Right atrium auricular region (tissue), 2 donors: ENCODE results near the gene NOS1AP. TPM values are rescaled to one million over a fixed set of nuclear protein-coding genes. Genes with fewer than 3 reads are reported as not detected.

Experiments used
- DNase-seq: peaks from one replicate; pipeline ENCODE4 v3.0.0-alpha.2; 2019; ENCODE audit warnings: low spot score
- H3K27ac ChIP-seq, 2 donors: fragments of 200-600 bp; sonication (generic); 1 replicate in 1 of 2; 2 replicates in 1 of 2; pipeline ENCODE4 v1.5.1; 2016 to 2019
- H3K27me3 ChIP-seq, 2 donors: fragments of 200-600 bp; sonication (generic); one replicate each; pipeline versions ENCODE4 v1.5.1 to v1.6.0; 2017 to 2019
- H3K36me3 ChIP-seq: fragments of 200-600 bp; sonication (generic); one replicate; pipeline ENCODE4 v1.5.1; 2016
- H3K4me1 ChIP-seq, 2 donors: fragments of 200-600 bp; sonication (generic); one replicate each; pipeline versions ENCODE4 v1.5.1 to v1.6.0; 2017 to 2019
- H3K4me3 ChIP-seq, 2 donors: fragments of 200-600 bp; sonication (generic); 1 replicate in 1 of 2; 2 replicates in 1 of 2; pipeline ENCODE4 v1.5.1; 2017 to 2019; ENCODE audit warnings: mild to moderate bottlenecking in 1 of 2, moderate library complexity in 1 of 2
- H3K9me3 ChIP-seq, 2 donors: fragments of 200-600 bp; sonication (generic); one replicate each; pipeline ENCODE4 v1.5.1; 2019
- total RNA-seq, 2 donors: library from RNA; depleted of rRNA; stranded (reverse); fragments of >200 nt; gene quantifications; one replicate each; pipeline ENCODE4 v1.1.0, GENCODE V29; 2016
- TF ChIP-seq, protein P1 (sequence below), 2 donors: fragments of 200-600 bp; sonication (generic); IDR thresholded peaks; one replicate each; pipeline ENCODE4 v1.5.1; 2019; ENCODE audit warnings: antibody characterized with exemption in 2 of 2

The NOS1AP gene
- total RNA-seq, 2 donors from 2014 or later: 2.2 to 2.4 TPM

- H3K9me3 ChIP-seq: no peaks in the 10 kb centered on the region
- H3K27me3 ChIP-seq: no peaks in the 10 kb centered on the region
- H3K27ac ChIP-seq: no peak overlapping the region
- peaks cover 0 to 10% of the 10 kb centered on the region in 2 donors for H3K4me1 ChIP-seq
- no peak for DNase-seq
- no peak overlapping the region for H3K4me3 ChIP-seq
- H3K36me3 ChIP-seq: no peaks in the 10 kb centered on the region
- TF ChIP-seq, protein P1, sequence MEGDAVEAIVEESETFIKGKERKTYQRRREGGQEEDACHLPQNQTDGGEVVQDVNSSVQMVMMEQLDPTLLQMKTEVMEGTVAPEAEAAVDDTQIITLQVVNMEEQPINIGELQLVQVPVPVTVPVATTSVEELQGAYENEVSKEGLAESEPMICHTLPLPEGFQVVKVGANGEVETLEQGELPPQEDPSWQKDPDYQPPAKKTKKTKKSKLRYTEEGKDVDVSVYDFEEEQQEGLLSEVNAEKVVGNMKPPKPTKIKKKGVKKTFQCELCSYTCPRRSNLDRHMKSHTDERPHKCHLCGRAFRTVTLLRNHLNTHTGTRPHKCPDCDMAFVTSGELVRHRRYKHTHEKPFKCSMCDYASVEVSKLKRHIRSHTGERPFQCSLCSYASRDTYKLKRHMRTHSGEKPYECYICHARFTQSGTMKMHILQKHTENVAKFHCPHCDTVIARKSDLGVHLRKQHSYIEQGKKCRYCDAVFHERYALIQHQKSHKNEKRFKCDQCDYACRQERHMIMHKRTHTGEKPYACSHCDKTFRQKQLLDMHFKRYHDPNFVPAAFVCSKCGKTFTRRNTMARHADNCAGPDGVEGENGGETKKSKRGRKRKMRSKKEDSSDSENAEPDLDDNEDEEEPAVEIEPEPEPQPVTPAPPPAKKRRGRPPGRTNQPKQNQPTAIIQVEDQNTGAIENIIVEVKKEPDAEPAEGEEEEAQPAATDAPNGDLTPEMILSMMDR (IDR thresholded peaks at IDR 0.05): no peak
These were observed 38.7 kb upstream of the NOS1AP start for GRCh38 chr1:162030759-162031280.

- Histone ChIP-seq H3K4me1 (peaks cover 0 to 10% of the 10 kb centered on the region in 2 donors), H3K27ac (no peak overlapping the region)
These were observed 36.1 kb upstream of the NOS1AP start for GRCh38 chr1:162033428-162033827.

GRCh38 chr1:162035241-162035640, 34.2 kb upstream of the NOS1AP start:
- TF ChIP-seq, protein P1 (IDR thresholded peaks at IDR 0.05): no peak
- Histone ChIP-seq H3K27me3 (no peaks in the 10 kb centered on the region), H3K4me1 (peaks cover 0 to 10% of the 10 kb centered on the region in 2 donors), H3K4me3 (no peak overlapping the region), H3K36me3 (no peaks in the 10 kb centered on the region), H3K27ac (no peak overlapping the region), H3K9me3 (no peaks in the 10 kb centered on the region)
- no peak for DNase-seq

More at GRCh38 chr1:162033428-162033827, 36.1 kb upstream of the NOS1AP start:
- TF ChIP-seq, protein P1 (IDR thresholded peaks at IDR 0.05): no peak
- no peaks in the 10 kb centered on the region for H3K9me3 ChIP-seq
- DNase-seq: no peak
- H3K4me3 ChIP-seq: no peak overlapping the region
- no peaks in the 10 kb centered on the region for H3K36me3 ChIP-seq
- H3K27me3 ChIP-seq: no peaks in the 10 kb centered on the region

GRCh38 chr1:162036163-162036562, 33.3 kb upstream of the NOS1AP start:
- Histone ChIP-seq H3K36me3 (no peaks in the 10 kb centered on the region), H3K9me3 (no peaks in the 10 kb centered on the region), H3K27me3 (no peaks in the 10 kb centered on the region), H3K4me3 (no peak overlapping the region), H3K27ac (no peak overlapping the region), H3K4me1 (peaks cover 0 to 10% of the 10 kb centered on the region in 2 donors)
- TF ChIP-seq, protein P1 (IDR thresholded peaks at IDR 0.05): no peak
- no peak for DNase-seq

GRCh38 chr1:162038624-162039023, 30.9 kb upstream of the NOS1AP start:
- no peaks in the 10 kb centered on the region for H3K27me3 ChIP-seq
- TF ChIP-seq, protein P1 (IDR thresholded peaks at IDR 0.05): no peak

GRCh38 chr1:162040001-162040400, 29.5 kb upstream of the NOS1AP start:
- H3K4me1 ChIP-seq: no peaks in the 10 kb centered on the region
- no peaks in the 10 kb centered on the region for H3K27me3 ChIP-seq
- H3K4me3 ChIP-seq: no peak overlapping the region
- no peak overlapping the region for H3K27ac ChIP-seq
- no peak for DNase-seq
- H3K9me3 ChIP-seq: peaks cover 0 to 9% of the 10 kb centered on the region in 2 donors
- TF ChIP-seq, protein P1 (IDR thresholded peaks at IDR 0.05): no peak
- H3K36me3 ChIP-seq: no peaks in the 10 kb centered on the region

More at GRCh38 chr1:162038624-162039023, 30.9 kb upstream of the NOS1AP start:
- H3K27ac ChIP-seq: no peak overlapping the region
- peaks cover 0 to 4% of the 10 kb centered on the region in 2 donors for H3K4me1 ChIP-seq
- H3K36me3 ChIP-seq: no peaks in the 10 kb centered on the region
- DNase-seq: no peak
- peaks cover 0 to 9% of the 10 kb centered on the region in 2 donors for H3K9me3 ChIP-seq
- H3K4me3 ChIP-seq: no peak overlapping the region
